Nephron progenitor cell (in vitro differentiated cells): Measurements from ENCODE around the gene HPSE2.

Experiments used
- DNase-seq: peaks from one replicate; pipeline ENCODE4 v3.0.0; 2021
- H3K27ac Mint-ChIP-seq: 2 replicates; pipeline ENCODE4 v1.8.0; 2021; ENCODE audit warnings: mild to moderate bottlenecking, moderate library complexity, mixed read lengths
- H3K27me3 Mint-ChIP-seq: 2 replicates; pipeline ENCODE4 v1.8.0; 2021; ENCODE audit warnings: mild to moderate bottlenecking, low read depth, mixed read lengths; ENCODE audit not compliant: poor library complexity
- H3K36me3 Mint-ChIP-seq: 2 replicates; pipeline ENCODE4 v1.8.0; 2021; ENCODE audit warnings: low read depth, mixed read lengths
- H3K4me1 Mint-ChIP-seq: 2 replicates; pipeline ENCODE4 v1.8.0; 2021; ENCODE audit warnings: mixed read lengths
- H3K4me3 Mint-ChIP-seq: 2 replicates; pipeline ENCODE4 v1.8.0; 2021; ENCODE audit warnings: mild to moderate bottlenecking, moderate library complexity, mixed read lengths
- H3K9me3 Mint-ChIP-seq: 2 replicates; pipeline ENCODE4 v1.8.0; 2021; ENCODE audit warnings: mild to moderate bottlenecking, moderate library complexity, mixed read lengths
- CTCF ChIP-seq: fragments of 200-600 bp; sonication (generic); IDR thresholded peaks from 2 replicates; pipeline ENCODE4 v1.5.0; 2021; ENCODE audit warnings: antibody characterized with exemption

The HPSE2 gene

GRCh38 chr10:98694883-98695282 is 540.8 kb downstream of the HPSE2 start:
- Mint-ChIP-seq H3K4me1 (peaks cover 5% of the 10 kb centered on the region), H3K4me3 (no peak overlapping the region), H3K9me3 (peaks cover 4% of the 10 kb centered on the region), H3K36me3 (no peaks in the 10 kb centered on the region), H3K27me3 (no peaks in the 10 kb centered on the region), H3K27ac (peak overlapping the region; percentile 40)
- no peak for TF ChIP-seq CTCF
- no peak for DNase-seq

GRCh38 chr10:98694014-98694413 is 541.6 kb downstream of the HPSE2 start:
- Mint-ChIP-seq H3K36me3 (peaks cover 4% of the 10 kb centered on the region), H3K9me3 (peaks cover 10% of the 10 kb centered on the region), H3K4me3 (no peak overlapping the region), H3K4me1 (peaks cover 5% of the 10 kb centered on the region), H3K27ac (no peak overlapping the region), H3K27me3 (no peaks in the 10 kb centered on the region)
- no peak for TF ChIP-seq CTCF
- DNase-seq, result no peak

GRCh38 chr10:98687685-98688084 is 548.0 kb downstream of the HPSE2 start:
- H3K9me3 Mint-ChIP-seq, result peaks cover 29% of the 10 kb centered on the region
- TF ChIP-seq CTCF, result no peak
- peaks cover 12% of the 10 kb centered on the region for H3K4me1 Mint-ChIP-seq
- DNase-seq, result no peak
- no peak overlapping the region for H3K4me3 Mint-ChIP-seq
- H3K36me3 Mint-ChIP-seq, result peaks cover 13% of the 10 kb centered on the region
- H3K27ac Mint-ChIP-seq, result no peak overlapping the region
- H3K27me3 Mint-ChIP-seq, result no peaks in the 10 kb centered on the region

- Mint-ChIP-seq H3K27me3 (no peaks in the 10 kb centered on the region), H3K27ac (no peak overlapping the region), H3K4me3 (no peak overlapping the region)
Observed at GRCh38 chr10:98684019-98684899, 551.4 kb downstream of the HPSE2 start.

GRCh38 chr10:98676895-98677294 is 558.8 kb downstream of the HPSE2 start:
- Mint-ChIP-seq H3K4me3 (no peak overlapping the region), H3K36me3 (no peaks in the 10 kb centered on the region), H3K4me1 (peaks cover 42% of the 10 kb centered on the region), H3K27ac (no peak overlapping the region), H3K9me3 (peaks cover 4% of the 10 kb centered on the region), H3K27me3 (peaks cover 4% of the 10 kb centered on the region)
- peak; percentile 19 for TF ChIP-seq CTCF
- DNase-seq, result no peak

More at GRCh38 chr10:98684019-98684899, 551.4 kb downstream of the HPSE2 start:
- no peak for TF ChIP-seq CTCF
- DNase-seq, result no peak
- peaks cover 12% of the 10 kb centered on the region for H3K36me3 Mint-ChIP-seq
- peaks cover 12% of the 10 kb centered on the region for H3K4me1 Mint-ChIP-seq
- H3K9me3 Mint-ChIP-seq, result peaks cover 25% of the 10 kb centered on the region

- no peak overlapping the region for H3K27ac Mint-ChIP-seq
- peaks cover 12% of the 10 kb centered on the region for H3K9me3 Mint-ChIP-seq
- TF ChIP-seq CTCF, result no peak
- H3K27me3 Mint-ChIP-seq, result peaks cover 4% of the 10 kb centered on the region
- peaks cover 42% of the 10 kb centered on the region for H3K4me1 Mint-ChIP-seq
- H3K4me3 Mint-ChIP-seq, result no peak overlapping the region
- no peak for DNase-seq
- peaks cover 5% of the 10 kb centered on the region for H3K36me3 Mint-ChIP-seq
Observed at GRCh38 chr10:98675902-98676301, 559.8 kb downstream of the HPSE2 start.
